ENCODE data around the gene SIX3.

Gene SIX3

DNA sequence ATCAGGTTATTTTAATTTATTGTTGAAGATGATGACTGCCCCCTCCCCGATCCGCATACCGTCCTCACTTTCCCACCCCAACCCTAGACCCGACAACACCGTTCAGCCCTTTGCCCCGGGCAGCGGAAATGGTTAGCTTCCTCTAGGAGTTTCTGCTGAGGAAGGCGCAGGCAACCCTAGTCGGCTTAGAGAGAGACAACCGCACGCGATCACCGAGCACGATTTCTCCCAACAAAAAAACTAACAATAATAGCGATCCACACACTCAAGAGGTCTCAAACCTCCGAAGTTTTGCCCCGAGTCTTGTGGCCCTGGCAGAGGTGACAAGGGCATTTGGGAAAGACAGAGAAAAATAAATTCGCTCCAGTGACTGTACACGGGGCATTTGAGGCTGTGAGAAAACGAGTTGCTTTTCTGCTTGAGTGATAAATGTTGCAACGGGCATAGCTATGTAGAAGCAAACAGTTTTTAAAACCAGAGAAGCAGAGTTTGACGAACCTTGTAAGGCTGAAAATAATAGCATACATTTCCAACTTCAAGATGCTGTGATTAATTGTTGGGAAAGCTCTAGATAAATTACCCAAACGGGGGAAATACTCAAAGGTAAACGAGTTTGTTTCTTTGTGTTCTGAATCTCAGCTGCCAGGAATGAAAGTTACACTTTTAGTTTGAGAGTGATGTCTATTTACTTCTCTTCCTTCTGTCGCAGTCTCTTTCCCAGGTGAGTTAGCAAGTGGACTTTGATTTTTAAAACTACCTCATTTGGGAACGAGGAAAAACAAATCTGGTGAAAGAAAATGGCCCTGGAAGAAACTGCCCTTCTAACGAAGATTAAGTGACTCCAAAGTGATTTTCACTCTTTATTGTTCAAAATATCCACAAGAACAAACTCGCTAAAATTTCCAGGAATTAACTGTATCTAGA, 11.0 kb upstream of the SIX3 start:
- no peak for TF ChIP-seq RAD21 (IDR thresholded peaks at IDR 0.05; ENCODE audit: low read depth)
- no peak for TF ChIP-seq EP300 (IDR thresholded peaks at IDR 0.05; ENCODE audit: borderline replicate concordance)
- no peak for TF ChIP-seq CEBPB (IDR thresholded peaks at IDR 0.05)
- TF ChIP-seq ZBTB7A (IDR thresholded peaks at IDR 0.05; ENCODE audit: low read depth), result no peak
- TF ChIP-seq FOXM1 (IDR thresholded peaks at IDR 0.05; ENCODE audit: borderline replicate concordance, low read depth), result no peak
- no peak for TF ChIP-seq TEAD4 (IDR thresholded peaks at IDR 0.05)
- TF ChIP-seq CREB1 (IDR thresholded peaks at IDR 0.05; ENCODE audit: low read depth), result no peak
- TF ChIP-seq, protein P1, sequence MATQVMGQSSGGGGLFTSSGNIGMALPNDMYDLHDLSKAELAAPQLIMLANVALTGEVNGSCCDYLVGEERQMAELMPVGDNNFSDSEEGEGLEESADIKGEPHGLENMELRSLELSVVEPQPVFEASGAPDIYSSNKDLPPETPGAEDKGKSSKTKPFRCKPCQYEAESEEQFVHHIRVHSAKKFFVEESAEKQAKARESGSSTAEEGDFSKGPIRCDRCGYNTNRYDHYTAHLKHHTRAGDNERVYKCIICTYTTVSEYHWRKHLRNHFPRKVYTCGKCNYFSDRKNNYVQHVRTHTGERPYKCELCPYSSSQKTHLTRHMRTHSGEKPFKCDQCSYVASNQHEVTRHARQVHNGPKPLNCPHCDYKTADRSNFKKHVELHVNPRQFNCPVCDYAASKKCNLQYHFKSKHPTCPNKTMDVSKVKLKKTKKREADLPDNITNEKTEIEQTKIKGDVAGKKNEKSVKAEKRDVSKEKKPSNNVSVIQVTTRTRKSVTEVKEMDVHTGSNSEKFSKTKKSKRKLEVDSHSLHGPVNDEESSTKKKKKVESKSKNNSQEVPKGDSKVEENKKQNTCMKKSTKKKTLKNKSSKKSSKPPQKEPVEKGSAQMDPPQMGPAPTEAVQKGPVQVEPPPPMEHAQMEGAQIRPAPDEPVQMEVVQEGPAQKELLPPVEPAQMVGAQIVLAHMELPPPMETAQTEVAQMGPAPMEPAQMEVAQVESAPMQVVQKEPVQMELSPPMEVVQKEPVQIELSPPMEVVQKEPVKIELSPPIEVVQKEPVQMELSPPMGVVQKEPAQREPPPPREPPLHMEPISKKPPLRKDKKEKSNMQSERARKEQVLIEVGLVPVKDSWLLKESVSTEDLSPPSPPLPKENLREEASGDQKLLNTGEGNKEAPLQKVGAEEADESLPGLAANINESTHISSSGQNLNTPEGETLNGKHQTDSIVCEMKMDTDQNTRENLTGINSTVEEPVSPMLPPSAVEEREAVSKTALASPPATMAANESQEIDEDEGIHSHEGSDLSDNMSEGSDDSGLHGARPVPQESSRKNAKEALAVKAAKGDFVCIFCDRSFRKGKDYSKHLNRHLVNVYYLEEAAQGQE (IDR thresholded peaks at IDR 0.05; ENCODE audit: low read depth), result no peak

DNA sequence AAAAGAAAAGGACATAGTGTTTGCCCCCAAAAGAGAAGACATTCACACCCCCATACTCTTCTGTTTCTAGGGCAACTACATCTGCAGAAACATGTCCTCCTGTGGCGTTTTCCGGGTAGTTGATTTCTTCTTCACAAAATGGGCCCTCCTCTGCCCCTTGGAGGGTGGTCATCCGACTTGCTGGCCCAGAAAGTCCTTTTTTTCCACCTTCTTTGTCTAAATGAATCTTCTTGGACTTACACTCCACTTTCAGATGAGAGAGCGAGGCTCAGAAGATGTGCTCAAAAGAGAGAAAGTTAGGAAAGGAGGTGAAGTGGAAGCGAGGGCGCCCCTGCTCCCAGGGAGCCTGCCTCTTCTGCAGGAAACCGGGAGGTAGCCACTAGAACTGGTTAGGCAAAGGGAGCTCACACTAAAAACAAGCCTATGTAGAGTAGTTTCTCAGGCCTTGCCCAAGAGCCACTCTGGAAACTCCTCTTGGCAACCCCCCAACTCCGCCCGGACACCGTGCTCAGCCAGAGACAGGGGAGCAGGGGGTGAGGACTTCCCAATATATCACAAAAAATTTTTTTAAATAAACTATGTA, 10.2 kb upstream of the SIX3 start:
- no peak for TF ChIP-seq EP300 (IDR thresholded peaks at IDR 0.05; ENCODE audit: borderline replicate concordance)
- TF ChIP-seq RAD21 (IDR thresholded peaks at IDR 0.05; ENCODE audit: low read depth), result no peak
- TF ChIP-seq ZBTB7A (IDR thresholded peaks at IDR 0.05; ENCODE audit: low read depth), result no peak
- TF ChIP-seq, protein P2, sequence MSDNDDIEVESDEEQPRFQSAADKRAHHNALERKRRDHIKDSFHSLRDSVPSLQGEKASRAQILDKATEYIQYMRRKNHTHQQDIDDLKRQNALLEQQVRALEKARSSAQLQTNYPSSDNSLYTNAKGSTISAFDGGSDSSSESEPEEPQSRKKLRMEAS (IDR thresholded peaks at IDR 0.05), result no peak
- no peak for TF ChIP-seq TCF12 (IDR thresholded peaks at IDR 0.05; ENCODE audit: low read depth)
- TF ChIP-seq TEAD4 (IDR thresholded peaks at IDR 0.05), result no peak
- no peak for TF ChIP-seq CREB1 (IDR thresholded peaks at IDR 0.05; ENCODE audit: low read depth)
- TF ChIP-seq, protein P3, sequence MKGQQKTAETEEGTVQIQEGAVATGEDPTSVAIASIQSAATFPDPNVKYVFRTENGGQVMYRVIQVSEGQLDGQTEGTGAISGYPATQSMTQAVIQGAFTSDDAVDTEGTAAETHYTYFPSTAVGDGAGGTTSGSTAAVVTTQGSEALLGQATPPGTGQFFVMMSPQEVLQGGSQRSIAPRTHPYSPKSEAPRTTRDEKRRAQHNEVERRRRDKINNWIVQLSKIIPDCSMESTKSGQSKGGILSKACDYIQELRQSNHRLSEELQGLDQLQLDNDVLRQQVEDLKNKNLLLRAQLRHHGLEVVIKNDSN (IDR thresholded peaks at IDR 0.05), result no peak
- TF ChIP-seq YY1 (IDR thresholded peaks at IDR 0.05; ENCODE audit: low read depth), result no peak
- TF ChIP-seq TAF1 (IDR thresholded peaks at IDR 0.05; ENCODE audit: low read depth), result no peak
- no peak for TF ChIP-seq NFIC (IDR thresholded peaks at IDR 0.05)
- TF ChIP-seq EGR1 (IDR thresholded peaks at IDR 0.05), result no peak

DNA sequence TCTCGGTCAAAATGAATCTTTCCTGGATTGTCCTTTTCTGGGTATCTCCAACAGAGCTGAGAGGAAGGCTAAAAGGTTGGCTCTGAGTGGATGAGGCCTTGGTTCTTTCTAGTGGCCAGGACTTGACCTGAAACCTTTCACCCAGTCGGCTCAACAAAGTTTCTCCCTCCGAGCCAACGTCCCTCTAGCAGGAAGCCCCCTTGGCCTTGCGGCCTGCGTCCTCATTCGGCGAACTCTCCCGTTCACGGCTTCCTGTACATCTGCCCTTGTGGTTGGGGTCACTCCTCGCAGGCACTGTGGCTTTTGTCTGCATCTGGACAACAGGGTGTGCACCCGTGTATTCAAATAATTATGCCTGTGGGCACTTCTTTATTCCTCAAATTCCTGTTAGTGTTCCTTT, 9.4 kb upstream of the SIX3 start:
- TF ChIP-seq EP300 (IDR thresholded peaks at IDR 0.05; ENCODE audit: borderline replicate concordance), result no peak
- TF ChIP-seq, protein P2 (IDR thresholded peaks at IDR 0.05), result no peak
- TF ChIP-seq NFIC (IDR thresholded peaks at IDR 0.05), result no peak
- TF ChIP-seq, protein P1 (IDR thresholded peaks at IDR 0.05; ENCODE audit: low read depth), result no peak
- TF ChIP-seq TEAD4 (IDR thresholded peaks at IDR 0.05), result no peak
- TF ChIP-seq RAD21 (IDR thresholded peaks at IDR 0.05; ENCODE audit: low read depth), result no peak

- TF ChIP-seq, protein P2 (IDR thresholded peaks at IDR 0.05), result no peak
- no peak for TF ChIP-seq CREB1 (IDR thresholded peaks at IDR 0.05; ENCODE audit: low read depth)
- no peak for TF ChIP-seq FOXM1 (IDR thresholded peaks at IDR 0.05; ENCODE audit: borderline replicate concordance, low read depth)
These were observed 8.7 kb upstream of the SIX3 start for GRCh38 chr2:44932564-44933392.

- TF ChIP-seq ZBTB7A (IDR thresholded peaks at IDR 0.05; ENCODE audit: low read depth), result no peak
- TF ChIP-seq NFIC (IDR thresholded peaks at IDR 0.05), result no peak
- no peak for TF ChIP-seq EP300 (IDR thresholded peaks at IDR 0.05; ENCODE audit: borderline replicate concordance)
- no peak for TF ChIP-seq TAF1 (IDR thresholded peaks at IDR 0.05; ENCODE audit: low read depth)
- TF ChIP-seq FOXM1 (IDR thresholded peaks at IDR 0.05; ENCODE audit: borderline replicate concordance, low read depth), result no peak
- TF ChIP-seq YY1 (IDR thresholded peaks at IDR 0.05; ENCODE audit: low read depth), result no peak
- TF ChIP-seq EGR1 (IDR thresholded peaks at IDR 0.05), result no peak
- no peak for TF ChIP-seq TCF12 (IDR thresholded peaks at IDR 0.05; ENCODE audit: low read depth)
- TF ChIP-seq, protein P3 (IDR thresholded peaks at IDR 0.05), result no peak
- TF ChIP-seq TEAD4 (IDR thresholded peaks at IDR 0.05), result no peak
These were observed 8.0 kb upstream of the SIX3 start for GRCh38 chr2:44933434-44933951.
